NCI-H446 (cell line): ENCODE data around the gene TRAF7.
A peak's percentile ranks its signal among the peaks of the same experiment; 100 is the strongest.
"Not testable (repeated sequence)": the region's sequence is repeated elsewhere in the genome, so short reads cannot be mapped to it uniquely, and the experiment has no call there.

ENCODE experiments used
- DNase-seq, 2 experiments: peaks; one replicate each; lab custom pipeline; 2025; lab: John Stamatoyannopoulos, UW

TRAF7 gene

GRCh38 chr16:2155091-2155950, at the start of gene TRAF7:
Gene TRAF7 (plus strand): TSS chr16:2155782. CDS start chr16:2163921, 8,139 bp downstream.
- peak; percentile 98 to 99 for DNase-seq

GRCh38 chr16:2106211-2106610, 49.4 kb upstream of the TRAF7 start:
- DNase-seq: not testable (repeated sequence)

- not testable (repeated sequence) for DNase-seq
Measured at GRCh38 chr16:2107121-2107790, 48.3 kb upstream of the TRAF7 start.

- not testable (repeated sequence) for DNase-seq
Measured at GRCh38 chr16:2107791-2108125, 47.8 kb upstream of the TRAF7 start.

- DNase-seq: not testable (repeated sequence)
Measured at GRCh38 chr16:2108446-2109270, 46.9 kb upstream of the TRAF7 start.

GRCh38 chr16:2109271-2109580, 46.4 kb upstream of the TRAF7 start:
- DNase-seq: not testable (repeated sequence)

- DNase-seq: not testable (repeated sequence)
Measured at GRCh38 chr16:2109872-2110271, 45.7 kb upstream of the TRAF7 start.

- DNase-seq: not testable (repeated sequence)
Measured at GRCh38 chr16:2110332-2111008, 45.1 kb upstream of the TRAF7 start.

GRCh38 chr16:2111009-2111353, 44.6 kb upstream of the TRAF7 start:
- DNase-seq: not testable (repeated sequence)

- not testable (repeated sequence) for DNase-seq
Measured at GRCh38 chr16:2111412-2112335, 43.9 kb upstream of the TRAF7 start.

GRCh38 chr16:2112539-2113106, 43.0 kb upstream of the TRAF7 start:
- DNase-seq: not testable (repeated sequence)

GRCh38 chr16:2114225-2114624, 41.4 kb upstream of the TRAF7 start:
- DNase-seq: not testable (repeated sequence)

GRCh38 chr16:2114885-2115590, 40.5 kb upstream of the TRAF7 start:
- not testable (repeated sequence) for DNase-seq

GRCh38 chr16:2115591-2115973, 40.0 kb upstream of the TRAF7 start:
- no peak for DNase-seq

GRCh38 chr16:2116428-2116827, 39.2 kb upstream of the TRAF7 start:
- DNase-seq: not testable (repeated sequence)

- not testable (repeated sequence) for DNase-seq
Measured at GRCh38 chr16:2117341-2117740, 38.2 kb upstream of the TRAF7 start.

- DNase-seq: not testable (repeated sequence)
Measured at GRCh38 chr16:2117960-2118722, 37.4 kb upstream of the TRAF7 start.

- peak; percentile 13 to 45 for DNase-seq
Measured at GRCh38 chr16:2121325-2121724, 34.3 kb upstream of the TRAF7 start.

GRCh38 chr16:2121853-2122252, 33.7 kb upstream of the TRAF7 start:
- peak in 1 of 2 experiments; percentile 52 for DNase-seq
